HepG2 (cell line): ENCODE results near the gene TNFAIP6.

Experiments
- E2F5 ChIP-seq: sonication (generic); formaldehyde crosslinking; conservative IDR thresholded peaks from 2 replicates; pipeline ENCODE4 v1.4.0; 2020; ENCODE audit warnings: missing genetic modification reagents
- HBP1 ChIP-seq: IDR thresholded peaks from 2 replicates; pipeline ENCODE4 v1.6.1; 2016; ENCODE audit warnings: low read depth, control low read depth
- RARG ChIP-seq: sonication (generic); formaldehyde crosslinking; IDR thresholded peaks from 2 replicates; pipeline ENCODE4 v1.4.0; 2020; ENCODE audit warnings: low read depth, mild to moderate bottlenecking, missing genetic modification reagents
- ZNF121 ChIP-seq: sonication (generic); formaldehyde crosslinking; IDR thresholded peaks from 2 replicates; pipeline ENCODE4 v1.5.0; 2020; ENCODE audit warnings: mild to moderate bottlenecking, missing genetic modification reagents
- TF ChIP-seq, protein P1 (sequence below): sonication (generic); formaldehyde crosslinking; IDR thresholded peaks from 2 replicates; pipeline ENCODE4 v1.9.0; 2022; ENCODE audit warnings: low read depth, missing genetic modification reagents
- TF ChIP-seq, protein P2 (sequence below): sonication (generic); formaldehyde crosslinking; conservative IDR thresholded peaks from 2 replicates; pipeline ENCODE4 v1.4.0; 2020; ENCODE audit warnings: missing genetic modification reagents

GRCh38 chr2:151336863-151337371 is 20.5 kb upstream of the TNFAIP6 start:
- TF ChIP-seq, protein P1, sequence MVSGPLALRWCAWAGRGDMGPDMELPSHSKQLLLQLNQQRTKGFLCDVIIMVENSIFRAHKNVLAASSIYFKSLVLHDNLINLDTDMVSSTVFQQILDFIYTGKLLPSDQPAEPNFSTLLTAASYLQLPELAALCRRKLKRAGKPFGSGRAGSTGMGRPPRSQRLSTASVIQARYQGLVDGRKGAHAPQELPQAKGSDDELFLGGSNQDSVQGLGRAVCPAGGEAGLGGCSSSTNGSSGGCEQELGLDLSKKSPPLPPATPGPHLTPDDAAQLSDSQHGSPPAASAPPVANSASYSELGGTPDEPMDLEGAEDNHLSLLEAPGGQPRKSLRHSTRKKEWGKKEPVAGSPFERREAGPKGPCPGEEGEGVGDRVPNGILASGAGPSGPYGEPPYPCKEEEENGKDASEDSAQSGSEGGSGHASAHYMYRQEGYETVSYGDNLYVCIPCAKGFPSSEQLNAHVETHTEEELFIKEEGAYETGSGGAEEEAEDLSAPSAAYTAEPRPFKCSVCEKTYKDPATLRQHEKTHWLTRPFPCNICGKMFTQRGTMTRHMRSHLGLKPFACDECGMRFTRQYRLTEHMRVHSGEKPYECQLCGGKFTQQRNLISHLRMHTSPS (CRISPR knock-in tag), result no peak
- TF ChIP-seq, protein P2, sequence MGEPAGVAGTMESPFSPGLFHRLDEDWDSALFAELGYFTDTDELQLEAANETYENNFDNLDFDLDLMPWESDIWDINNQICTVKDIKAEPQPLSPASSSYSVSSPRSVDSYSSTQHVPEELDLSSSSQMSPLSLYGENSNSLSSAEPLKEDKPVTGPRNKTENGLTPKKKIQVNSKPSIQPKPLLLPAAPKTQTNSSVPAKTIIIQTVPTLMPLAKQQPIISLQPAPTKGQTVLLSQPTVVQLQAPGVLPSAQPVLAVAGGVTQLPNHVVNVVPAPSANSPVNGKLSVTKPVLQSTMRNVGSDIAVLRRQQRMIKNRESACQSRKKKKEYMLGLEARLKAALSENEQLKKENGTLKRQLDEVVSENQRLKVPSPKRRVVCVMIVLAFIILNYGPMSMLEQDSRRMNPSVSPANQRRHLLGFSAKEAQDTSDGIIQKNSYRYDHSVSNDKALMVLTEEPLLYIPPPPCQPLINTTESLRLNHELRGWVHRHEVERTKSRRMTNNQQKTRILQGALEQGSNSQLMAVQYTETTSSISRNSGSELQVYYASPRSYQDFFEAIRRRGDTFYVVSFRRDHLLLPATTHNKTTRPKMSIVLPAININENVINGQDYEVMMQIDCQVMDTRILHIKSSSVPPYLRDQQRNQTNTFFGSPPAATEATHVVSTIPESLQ (CRISPR knock-in tag), result no peak
- no peak for TF ChIP-seq E2F5 (CRISPR knock-in tag)
- no peak for TF ChIP-seq HBP1
- TF ChIP-seq RARG (CRISPR knock-in tag), result no peak
- TF ChIP-seq ZNF121 (CRISPR knock-in tag), result no peak
